Prostate gland (tissue), 2 donors: ENCODE results near the gene GFM1.

Experiments
- CTCF ChIP-seq, 4 experiments: fragments of 200-600 bp in 2 of 4; fragments of 450-650 bp in 2 of 4; sonication (generic) in 2 of 4; IDR thresholded peaks; 1 replicate in 3 of 4; 2 replicates in 1 of 4; pipeline ENCODE4 v1.5.1; 2016 to 2019; ENCODE audit warnings: antibody characterized with exemption in 4 of 4, mild to moderate bottlenecking in 2 of 4, moderate library complexity in 2 of 4
- POLR2AphosphoS5 ChIP-seq: sonication (generic); formaldehyde crosslinking; IDR thresholded peaks from one replicate; pipeline ENCODE4 v1.6.1; 2017; ENCODE audit warnings: antibody characterized with exemption

- TF ChIP-seq CTCF (IDR thresholded peaks at IDR 0.05) = no peak
- TF ChIP-seq POLR2AphosphoS5 = no peak
Measured at GRCh38 chr3:158652463-158652862, 8.1 kb downstream of the GFM1 start.
